Ovary (tissue), 3 donors: ENCODE data around the gene NFKBIA.

Source experiments
- CTCF ChIP-seq, 3 donors: fragments of 450-650 bp in 2 of 3; fragments of 200-600 bp in 1 of 3; IDR thresholded peaks; one replicate each; pipeline versions ENCODE4 v1.5.1 to v1.8.0; 2016 to 2022; ENCODE audit warnings: antibody characterized with exemption in 3 of 3, mild to moderate bottlenecking in 1 of 3
- POLR2A ChIP-seq: fragments of 450-650 bp; IDR thresholded peaks from one replicate; pipeline ENCODE4 v1.6.1; 2017; ENCODE audit warnings: antibody characterized with exemption, mild to moderate bottlenecking, moderate library complexity
- donor health status: DM: no; HTN: no; CAD: no.

- TF ChIP-seq POLR2A (peak; percentile 29), CTCF (IDR thresholded peaks at IDR 0.05) (peak in 2 of 3 donors; percentile 10 to 22)
Measured at GRCh38 chr14:35403603-35404448, 723 bp downstream of the NFKBIA start.
